Measurements from ENCODE around the gene MMRN2.
A peak's percentile ranks its signal among the peaks of the same experiment; 100 is the strongest.
"Not testable (repeated sequence)": the region's sequence is repeated elsewhere in the genome, so short reads cannot be mapped to it uniquely, and the experiment has no call there.

MMRN2 gene

GRCh38 chr10:86956848-86957448, 467 bp downstream of the MMRN2 start:
- DNase-seq (ENCODE audit: low read depth), result no peak

DNA sequence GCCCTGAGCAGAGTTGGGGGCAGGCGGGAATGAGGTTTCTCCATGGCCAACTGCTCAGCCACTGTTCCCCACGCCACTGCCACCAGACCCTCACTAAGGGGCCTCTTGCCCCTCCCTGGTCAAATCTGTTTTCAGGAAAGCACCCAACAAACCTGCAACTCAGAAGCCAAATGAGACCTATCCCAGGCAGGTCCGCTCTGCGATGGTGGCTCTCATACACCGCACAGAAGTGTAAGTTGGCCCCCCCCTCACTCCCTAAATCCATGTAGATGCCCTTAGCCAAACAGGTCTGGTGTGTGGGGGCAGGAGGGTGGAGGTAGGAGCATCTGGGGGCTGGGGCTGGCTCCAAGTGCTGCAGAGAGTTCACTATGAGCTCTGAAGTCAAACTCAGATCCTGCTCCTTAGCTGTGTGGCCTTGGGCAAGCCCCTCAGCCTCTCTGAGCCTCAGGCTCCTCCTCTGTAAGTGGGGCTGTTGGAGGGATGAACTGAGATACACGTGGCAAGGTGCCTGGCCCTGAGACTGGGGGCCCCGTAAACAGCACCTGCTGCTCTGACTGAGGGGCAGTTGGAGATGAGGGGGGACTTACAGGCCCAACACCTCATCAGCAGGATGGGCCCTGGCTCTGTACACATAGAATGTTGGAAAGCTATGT, 1.1 kb downstream of the MMRN2 start:
- DNase-seq (ENCODE audit: low read depth), result no peak

DNA sequence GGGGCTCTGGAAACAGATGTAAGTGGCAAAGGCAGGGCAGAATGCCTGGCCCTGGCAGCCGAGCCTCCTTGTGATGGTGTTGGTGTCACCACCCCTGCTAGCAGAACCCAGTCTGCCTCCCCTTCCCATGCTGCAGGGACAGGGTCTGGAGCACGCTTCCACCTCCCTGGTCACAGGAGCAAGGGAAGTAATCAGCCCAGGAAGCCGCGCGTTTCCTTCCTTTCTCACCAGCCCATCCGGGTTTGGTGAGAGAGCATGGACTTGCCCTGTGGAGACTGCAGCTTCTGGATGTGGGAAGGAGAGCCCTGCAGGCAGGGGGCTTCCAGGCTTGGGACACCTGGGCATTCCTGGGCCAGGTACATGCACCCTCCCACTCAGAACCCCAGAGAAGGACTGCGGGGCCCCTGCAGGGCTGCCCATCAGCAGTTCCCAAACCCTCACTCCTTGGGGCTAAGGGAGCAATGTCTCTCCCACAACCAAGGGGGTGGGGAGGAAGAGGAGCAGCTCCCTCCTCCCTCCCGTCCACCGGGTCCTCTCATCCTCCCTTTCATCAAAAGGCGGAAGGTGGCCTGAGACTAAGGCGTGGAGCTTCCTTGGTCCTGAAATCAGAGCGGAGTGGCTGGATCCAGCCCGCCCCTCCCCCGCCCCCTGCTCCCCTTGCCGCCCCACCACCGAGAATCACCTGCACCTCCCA, 1.8 kb downstream of the MMRN2 start:
- DNase-seq (ENCODE audit: low read depth), result no peak

DNA sequence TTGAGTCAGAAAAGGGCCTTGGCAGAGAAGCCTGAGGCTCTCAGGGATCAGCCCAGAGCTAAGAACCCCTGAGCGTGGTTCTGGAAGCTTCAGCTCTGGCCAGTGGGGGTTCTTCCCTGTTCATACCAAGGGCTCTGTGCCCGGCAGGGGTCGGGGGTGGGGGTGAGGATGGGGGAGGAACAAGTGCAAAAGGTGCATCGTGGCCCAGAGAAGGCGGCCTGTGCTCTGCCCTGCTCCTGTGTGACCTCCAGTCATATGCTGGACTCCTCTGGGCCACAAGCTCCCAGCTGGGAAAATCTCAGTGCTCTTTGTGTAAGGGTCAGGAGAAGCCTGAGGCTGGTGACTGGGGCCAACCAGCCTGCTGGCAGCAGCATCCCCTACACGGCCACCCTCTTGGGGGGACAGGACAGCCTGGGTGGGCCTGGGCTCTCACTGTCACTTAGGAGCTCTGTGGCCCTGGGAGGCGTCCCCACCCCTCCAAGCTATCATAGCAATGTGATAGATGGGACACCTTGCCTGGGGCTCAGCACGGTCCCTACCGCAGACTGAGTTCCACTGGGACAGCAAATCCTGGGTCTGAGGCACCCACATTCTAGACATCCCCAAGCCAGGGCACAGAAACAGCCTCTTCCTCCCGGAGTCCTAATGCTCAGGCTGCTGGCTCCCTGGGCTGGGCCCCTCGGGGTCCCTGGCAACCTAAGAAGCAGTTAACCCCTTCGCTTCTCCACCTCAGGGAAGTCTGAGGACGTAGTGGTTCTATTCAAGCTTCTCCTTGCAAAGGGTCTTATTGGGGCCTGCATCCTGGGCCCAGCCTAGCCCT, 2.5 kb downstream of the MMRN2 start:
- DNase-seq (ENCODE audit: low read depth), result no peak

- DNase-seq (ENCODE audit: low read depth), result peak; percentile 97
These were observed 3.4 kb downstream of the MMRN2 start for GRCh38 chr10:86953747-86954680.

GRCh38 chr10:86952697-86953096, 4.7 kb downstream of the MMRN2 start:
- DNase-seq (ENCODE audit: low read depth), result not testable (repeated sequence)

DNA sequence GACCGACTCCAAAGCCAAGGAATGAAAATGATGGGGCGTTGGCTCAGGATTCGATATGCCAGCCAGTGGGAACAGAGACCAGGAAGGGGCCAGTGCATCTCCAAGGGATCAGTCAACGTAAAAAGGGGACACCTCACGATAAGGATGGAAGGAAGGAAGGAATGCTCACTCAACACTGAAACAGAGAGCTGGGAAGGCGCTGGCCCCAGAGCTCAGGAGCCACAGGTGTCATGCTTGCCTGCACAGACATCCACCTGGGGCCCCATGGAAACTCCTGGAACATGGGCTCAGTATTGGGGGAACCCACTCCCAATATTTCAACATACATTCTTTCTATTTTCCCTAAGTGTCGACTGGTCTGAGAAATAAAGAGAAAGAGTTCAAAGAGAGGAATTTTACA, 5.3 kb downstream of the MMRN2 start:
- no peak for DNase-seq (ENCODE audit: low read depth)

GRCh38 chr10:86951184-86951761, 6.1 kb downstream of the MMRN2 start:
- no peak for DNase-seq (ENCODE audit: low read depth)

DNA sequence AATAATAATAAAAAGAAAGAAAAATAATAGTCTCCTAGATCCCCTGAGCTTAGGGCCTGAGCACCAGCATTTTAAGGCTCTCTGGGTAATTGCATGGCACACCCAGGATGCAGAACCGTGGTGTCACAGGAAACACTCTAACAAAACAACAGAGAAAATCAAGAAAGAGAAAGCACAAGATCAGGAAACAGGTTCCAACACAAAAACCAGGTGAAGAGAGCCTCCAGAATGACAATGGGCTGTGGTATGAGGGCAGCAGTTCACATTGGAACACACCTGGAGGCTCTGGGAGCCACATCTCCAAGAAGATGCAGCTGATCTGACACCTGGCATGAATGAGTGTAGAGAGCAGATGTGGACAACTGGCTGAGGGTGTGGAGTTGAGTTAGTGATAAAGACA, 7.1 kb downstream of the MMRN2 start:
- DNase-seq (ENCODE audit: low read depth), result no peak

- DNase-seq (ENCODE audit: low read depth), result not testable (repeated sequence)
These were observed 9.6 kb downstream of the MMRN2 start for GRCh38 chr10:86947806-86948205.

- no peak for DNase-seq (ENCODE audit: low read depth)
These were observed 10.9 kb downstream of the MMRN2 start for GRCh38 chr10:86946213-86947155.

GRCh38 chr10:86945361-86946212, 11.8 kb downstream of the MMRN2 start:
- DNase-seq (ENCODE audit: low read depth), result peak; percentile 59

DNA sequence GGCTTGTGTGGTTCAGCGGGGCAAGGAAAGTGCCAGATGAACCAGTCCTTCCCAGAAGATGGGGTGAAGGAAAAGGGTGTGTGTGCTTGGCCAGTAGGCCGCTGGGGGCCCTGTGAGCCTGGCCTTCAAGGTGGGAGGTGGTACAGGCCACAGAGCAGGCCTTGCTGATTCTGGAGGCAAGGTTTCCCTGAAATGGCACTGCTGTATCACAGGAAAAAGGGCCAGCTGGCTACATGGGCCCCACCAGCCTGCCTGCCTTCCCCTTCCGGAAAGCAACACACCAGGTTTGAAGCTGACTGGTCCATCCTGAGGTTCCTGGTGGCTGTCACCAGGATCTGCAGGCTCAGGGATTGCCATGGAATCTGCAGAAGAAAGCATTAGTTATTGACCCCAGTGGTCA, 12.5 kb downstream of the MMRN2 start:
- DNase-seq (ENCODE audit: low read depth), result no peak

GRCh38 chr10:86944471-86944870, 12.9 kb downstream of the MMRN2 start:
- DNase-seq (ENCODE audit: low read depth), result peak; percentile 82

GRCh38 chr10:86944031-86944419, 13.4 kb downstream of the MMRN2 start:
- no peak for DNase-seq (ENCODE audit: low read depth)

GRCh38 chr10:86943316-86944030, 13.9 kb downstream of the MMRN2 start:
- no peak for DNase-seq (ENCODE audit: low read depth)

DNA sequence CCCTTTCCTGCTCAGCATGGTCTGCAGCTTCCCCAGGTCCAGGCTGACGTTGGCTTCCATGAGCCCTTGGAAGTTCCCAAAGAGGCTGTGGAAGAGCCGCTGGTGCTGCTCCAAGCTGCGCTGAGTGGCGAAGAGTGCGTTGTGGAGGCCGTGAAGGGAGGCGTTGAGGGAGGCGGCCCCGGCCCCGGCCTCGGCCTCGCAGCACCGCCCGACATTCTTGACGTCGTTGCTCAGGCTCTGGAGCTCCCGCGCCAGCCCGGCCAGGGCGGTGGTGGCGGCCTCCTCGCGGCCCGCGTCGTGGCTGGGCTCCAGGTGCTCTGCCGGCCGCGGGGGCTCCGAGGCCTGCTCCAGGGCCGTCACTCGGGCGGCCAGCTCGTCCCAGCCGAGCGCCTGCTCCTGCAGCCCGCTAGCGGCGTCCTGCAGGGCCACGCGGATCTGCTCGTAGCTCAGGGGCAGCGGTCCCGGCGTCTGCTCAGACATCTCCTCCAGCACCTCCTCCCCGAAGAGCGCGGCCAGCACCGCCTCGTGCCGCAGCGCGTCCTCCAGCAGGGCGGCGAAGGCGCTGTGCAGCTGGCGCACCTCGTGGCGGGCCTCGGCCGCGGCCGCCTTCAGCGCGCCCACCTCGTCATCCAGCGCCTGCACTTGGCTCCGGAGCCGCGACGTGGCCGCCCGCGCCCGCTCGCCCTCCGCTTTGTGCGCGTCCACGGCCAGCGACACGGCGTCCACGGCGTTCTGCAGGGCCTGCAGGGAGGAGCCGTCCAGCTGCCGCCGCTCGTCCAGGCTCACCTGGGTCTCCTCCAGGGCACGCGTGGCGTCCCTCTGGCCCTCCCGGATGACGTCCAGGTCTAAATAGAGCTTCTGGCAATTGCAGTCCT, 14.7 kb downstream of the MMRN2 start:
- no peak for DNase-seq (ENCODE audit: low read depth)
